HG03139 (cell line): ENCODE results near the gene LRRC38.
"Not testable (repeated sequence)": the region's sequence is repeated elsewhere in the genome, so short reads cannot be mapped to it uniquely, and the experiment has no call there.

Experiments used
- ATAC-seq: cut with Tn5 transposase; IDR thresholded peaks from one replicate; pipeline ENCODE4 v1.9.1; 2021; ENCODE audit not compliant: unreplicated experiment

LRRC38 gene

DNA sequence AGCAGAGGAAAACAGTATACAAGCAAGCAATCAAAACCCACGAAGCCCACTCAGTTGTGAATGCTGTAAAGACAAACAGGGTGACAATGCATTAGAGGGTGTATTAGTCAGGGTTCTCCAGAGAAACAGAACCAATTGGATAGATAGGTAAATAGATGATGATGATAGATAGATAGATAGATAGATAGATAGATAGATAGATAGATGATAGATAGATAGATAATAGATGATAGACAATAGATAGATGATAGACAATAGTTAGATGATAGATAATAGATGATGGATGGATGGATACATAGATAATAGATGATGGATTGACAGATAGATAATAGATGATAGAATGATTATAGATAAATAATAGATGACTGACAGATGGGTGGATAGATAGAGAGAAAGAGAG is 48.3 kb downstream of the LRRC38 start:
- ATAC-seq, result no peak

GRCh38 chr1:13462682-13463081 is 51.1 kb downstream of the LRRC38 start:
- no peak for ATAC-seq

- ATAC-seq, result no peak
Measured at GRCh38 chr1:13461977-13462376, 51.8 kb downstream of the LRRC38 start.

GRCh38 chr1:13456904-13457532 is 56.8 kb downstream of the LRRC38 start:
- ATAC-seq, result no peak

DNA sequence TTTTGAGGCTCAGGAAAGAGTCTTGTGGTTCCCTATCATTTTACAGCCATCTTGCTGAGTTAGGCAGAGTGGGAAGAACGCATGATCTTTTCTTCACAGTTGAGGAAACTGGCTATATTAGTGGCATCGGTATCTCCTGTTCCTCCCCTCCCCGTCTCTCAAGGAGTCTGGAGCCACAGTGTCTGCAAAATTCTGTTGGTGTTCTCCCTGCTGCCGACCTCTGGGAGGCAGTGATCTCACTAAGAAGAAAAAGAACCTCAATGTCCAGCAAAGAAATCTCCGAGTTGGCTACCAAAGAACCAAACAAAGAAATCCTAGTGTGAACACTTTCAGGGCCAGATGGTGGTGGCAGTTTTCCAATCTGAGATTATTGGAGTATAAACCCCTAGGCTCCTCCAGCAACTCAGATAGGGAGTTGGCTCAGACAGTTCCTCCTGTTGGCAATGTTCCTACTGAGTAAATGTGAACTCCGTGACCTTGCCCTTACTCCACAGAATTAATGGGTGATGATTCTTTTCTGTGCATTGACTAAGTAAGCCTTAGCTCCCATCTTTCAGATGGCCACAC is 62.3 kb downstream of the LRRC38 start:
- no peak for ATAC-seq

- ATAC-seq, result no peak
Measured at GRCh38 chr1:13450204-13450603, 63.6 kb downstream of the LRRC38 start.

GRCh38 chr1:13443335-13443979 is 70.3 kb downstream of the LRRC38 start:
- no peak for ATAC-seq

DNA sequence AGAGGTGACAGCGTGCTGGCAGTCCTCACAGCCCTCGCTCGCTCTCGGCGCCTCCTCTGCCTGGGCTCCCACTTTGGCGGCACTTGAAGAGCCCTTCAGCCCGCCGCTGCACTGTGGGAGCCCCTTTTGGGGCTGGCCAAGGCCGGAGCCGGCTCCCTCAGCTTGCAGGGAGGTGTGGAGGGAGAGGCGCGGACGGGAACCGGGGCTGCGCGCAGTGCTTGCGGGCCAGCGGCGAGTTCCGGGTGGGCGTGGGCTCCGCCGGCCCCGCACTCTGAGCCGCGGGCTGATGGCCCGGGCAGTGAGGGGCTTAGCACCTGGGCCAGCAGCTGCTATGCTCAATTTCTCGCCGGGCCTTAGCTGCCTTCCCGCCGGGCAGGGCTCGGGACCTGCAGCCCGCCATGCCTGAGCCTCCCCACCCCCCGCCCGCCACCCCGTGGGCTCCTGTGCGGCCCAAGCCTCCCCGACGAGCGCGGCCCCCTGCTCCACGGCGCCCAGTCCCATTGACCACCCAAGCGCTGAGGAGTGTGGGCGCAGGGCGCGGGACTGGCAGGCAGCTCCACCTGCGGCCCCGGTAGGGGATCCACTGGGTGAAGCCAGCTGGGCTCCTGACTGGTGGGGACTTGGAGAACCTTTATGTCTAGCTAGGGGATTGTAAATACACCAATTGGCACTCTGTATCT is 74.6 kb downstream of the LRRC38 start:
- ATAC-seq, result not testable (repeated sequence)

GRCh38 chr1:13435458-13435857 is 78.3 kb downstream of the LRRC38 start:
- no peak for ATAC-seq

GRCh38 chr1:13433694-13434358 is 80.0 kb downstream of the LRRC38 start:
- ATAC-seq, result not testable (repeated sequence)

DNA sequence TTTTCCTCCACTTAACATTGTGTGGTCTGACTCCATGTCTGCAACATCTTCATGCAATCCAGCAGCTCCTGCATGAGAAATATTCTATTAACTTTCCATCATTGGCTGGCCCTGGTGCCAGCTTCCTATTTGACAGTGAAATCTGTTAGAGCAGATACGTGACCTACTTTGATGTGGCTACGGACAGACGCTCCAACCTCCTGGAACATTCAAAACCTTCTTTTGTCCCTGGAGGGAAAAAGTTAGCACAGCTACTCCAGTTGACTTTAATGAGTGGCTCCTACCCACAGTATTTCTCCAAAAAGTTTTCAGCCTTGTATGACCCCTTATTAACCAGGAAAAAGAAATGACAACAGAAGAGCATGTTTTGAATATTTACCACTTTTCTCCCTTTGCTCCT is 81.6 kb downstream of the LRRC38 start:
- no peak for ATAC-seq

DNA sequence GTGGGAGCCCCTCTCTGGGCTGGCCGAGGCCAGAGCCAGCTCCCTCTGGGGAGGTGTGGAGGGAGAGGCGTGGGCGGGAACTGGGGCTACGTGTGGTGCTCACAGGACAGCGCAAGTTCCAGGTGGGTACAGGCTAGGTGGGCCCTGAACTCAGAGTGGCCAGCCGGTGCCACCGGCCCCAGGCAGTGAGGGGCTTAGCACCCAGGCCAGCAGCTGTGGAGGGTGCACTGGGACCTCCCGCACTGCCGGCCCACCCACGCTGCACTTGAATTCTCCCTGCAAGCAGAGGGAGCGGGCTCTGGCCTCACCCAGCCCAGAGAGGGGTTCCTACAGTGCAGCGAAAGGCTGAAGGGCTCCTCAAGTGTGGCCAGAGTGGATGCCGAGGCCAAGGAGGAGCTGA is 83.3 kb downstream of the LRRC38 start:
- ATAC-seq, result no peak
